Fibroblast of pulmonary artery (primary cell): ENCODE measurements around the gene ANKRD30A.
"Not testable (repeated sequence)": the region's sequence is repeated elsewhere in the genome, so short reads cannot be mapped to it uniquely, and the experiment has no call there.

Experiments
- DNase-seq: peaks from one replicate; pipeline ENCODE4 v3.0.0-alpha.2; 2010; ENCODE audit warnings: low read depth
- H3K4me3 ChIP-seq: replicated peaks from 2 replicates; pipeline ENCODE4 v1.5.1; 2011; ENCODE audit warnings: low read depth, mild to moderate bottlenecking, control low read depth, low read length, moderate library complexity
- TF ChIP-seq, protein P1 (sequence below): IDR thresholded peaks from 2 replicates; pipeline ENCODE4 v1.5.1; 2011; ENCODE audit warnings: mild to moderate bottlenecking, control low read depth, low read length, inconsistent platforms; ENCODE audit errors: missing control alignments

Gene ANKRD30A, protein sequence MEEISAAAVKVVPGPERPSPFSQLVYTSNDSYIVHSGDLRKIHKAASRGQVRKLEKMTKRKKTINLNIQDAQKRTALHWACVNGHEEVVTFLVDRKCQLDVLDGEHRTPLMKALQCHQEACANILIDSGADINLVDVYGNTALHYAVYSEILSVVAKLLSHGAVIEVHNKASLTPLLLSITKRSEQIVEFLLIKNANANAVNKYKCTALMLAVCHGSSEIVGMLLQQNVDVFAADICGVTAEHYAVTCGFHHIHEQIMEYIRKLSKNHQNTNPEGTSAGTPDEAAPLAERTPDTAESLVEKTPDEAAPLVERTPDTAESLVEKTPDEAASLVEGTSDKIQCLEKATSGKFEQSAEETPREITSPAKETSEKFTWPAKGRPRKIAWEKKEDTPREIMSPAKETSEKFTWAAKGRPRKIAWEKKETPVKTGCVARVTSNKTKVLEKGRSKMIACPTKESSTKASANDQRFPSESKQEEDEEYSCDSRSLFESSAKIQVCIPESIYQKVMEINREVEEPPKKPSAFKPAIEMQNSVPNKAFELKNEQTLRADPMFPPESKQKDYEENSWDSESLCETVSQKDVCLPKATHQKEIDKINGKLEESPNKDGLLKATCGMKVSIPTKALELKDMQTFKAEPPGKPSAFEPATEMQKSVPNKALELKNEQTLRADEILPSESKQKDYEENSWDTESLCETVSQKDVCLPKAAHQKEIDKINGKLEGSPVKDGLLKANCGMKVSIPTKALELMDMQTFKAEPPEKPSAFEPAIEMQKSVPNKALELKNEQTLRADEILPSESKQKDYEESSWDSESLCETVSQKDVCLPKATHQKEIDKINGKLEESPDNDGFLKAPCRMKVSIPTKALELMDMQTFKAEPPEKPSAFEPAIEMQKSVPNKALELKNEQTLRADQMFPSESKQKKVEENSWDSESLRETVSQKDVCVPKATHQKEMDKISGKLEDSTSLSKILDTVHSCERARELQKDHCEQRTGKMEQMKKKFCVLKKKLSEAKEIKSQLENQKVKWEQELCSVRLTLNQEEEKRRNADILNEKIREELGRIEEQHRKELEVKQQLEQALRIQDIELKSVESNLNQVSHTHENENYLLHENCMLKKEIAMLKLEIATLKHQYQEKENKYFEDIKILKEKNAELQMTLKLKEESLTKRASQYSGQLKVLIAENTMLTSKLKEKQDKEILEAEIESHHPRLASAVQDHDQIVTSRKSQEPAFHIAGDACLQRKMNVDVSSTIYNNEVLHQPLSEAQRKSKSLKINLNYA (N-terminal part only)

DNA sequence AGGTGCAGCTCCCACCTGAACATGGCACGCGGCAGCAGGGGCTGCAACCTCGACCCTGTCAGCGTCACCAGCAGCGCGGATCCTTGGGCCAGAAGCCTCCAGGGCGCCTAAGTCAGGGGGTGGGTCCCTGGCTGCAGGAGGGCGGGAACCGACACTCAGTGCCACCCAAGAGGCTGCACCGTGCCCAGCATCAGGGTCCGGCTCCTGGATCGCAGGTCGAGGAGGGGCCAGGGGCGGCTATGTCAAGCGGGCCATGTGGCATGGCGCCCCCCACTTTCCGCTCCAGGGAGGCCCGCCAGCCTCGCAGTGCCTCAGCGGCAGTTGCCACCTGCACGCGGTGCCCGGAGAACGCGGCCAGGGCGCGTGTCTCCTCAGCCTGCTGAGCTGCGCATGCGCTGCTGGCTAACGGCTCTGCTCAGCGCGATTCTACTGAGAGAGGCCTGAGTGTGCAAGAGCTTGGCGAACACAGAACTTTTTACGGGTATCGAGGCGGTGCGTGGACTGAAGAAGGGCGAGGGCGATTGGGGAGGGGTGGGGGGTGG is at the start of gene ANKRD30A:
Gene ANKRD30A (plus strand): TSS at position 408 of the 542 bp plus-strand sequence. CDS start 190 bp downstream, outside the sequence.
- H3K4me3 ChIP-seq, result no peak within 1 kb of the TSS
- no peak for DNase-seq
- TF ChIP-seq, protein P1, sequence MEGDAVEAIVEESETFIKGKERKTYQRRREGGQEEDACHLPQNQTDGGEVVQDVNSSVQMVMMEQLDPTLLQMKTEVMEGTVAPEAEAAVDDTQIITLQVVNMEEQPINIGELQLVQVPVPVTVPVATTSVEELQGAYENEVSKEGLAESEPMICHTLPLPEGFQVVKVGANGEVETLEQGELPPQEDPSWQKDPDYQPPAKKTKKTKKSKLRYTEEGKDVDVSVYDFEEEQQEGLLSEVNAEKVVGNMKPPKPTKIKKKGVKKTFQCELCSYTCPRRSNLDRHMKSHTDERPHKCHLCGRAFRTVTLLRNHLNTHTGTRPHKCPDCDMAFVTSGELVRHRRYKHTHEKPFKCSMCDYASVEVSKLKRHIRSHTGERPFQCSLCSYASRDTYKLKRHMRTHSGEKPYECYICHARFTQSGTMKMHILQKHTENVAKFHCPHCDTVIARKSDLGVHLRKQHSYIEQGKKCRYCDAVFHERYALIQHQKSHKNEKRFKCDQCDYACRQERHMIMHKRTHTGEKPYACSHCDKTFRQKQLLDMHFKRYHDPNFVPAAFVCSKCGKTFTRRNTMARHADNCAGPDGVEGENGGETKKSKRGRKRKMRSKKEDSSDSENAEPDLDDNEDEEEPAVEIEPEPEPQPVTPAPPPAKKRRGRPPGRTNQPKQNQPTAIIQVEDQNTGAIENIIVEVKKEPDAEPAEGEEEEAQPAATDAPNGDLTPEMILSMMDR, result no peak

DNA sequence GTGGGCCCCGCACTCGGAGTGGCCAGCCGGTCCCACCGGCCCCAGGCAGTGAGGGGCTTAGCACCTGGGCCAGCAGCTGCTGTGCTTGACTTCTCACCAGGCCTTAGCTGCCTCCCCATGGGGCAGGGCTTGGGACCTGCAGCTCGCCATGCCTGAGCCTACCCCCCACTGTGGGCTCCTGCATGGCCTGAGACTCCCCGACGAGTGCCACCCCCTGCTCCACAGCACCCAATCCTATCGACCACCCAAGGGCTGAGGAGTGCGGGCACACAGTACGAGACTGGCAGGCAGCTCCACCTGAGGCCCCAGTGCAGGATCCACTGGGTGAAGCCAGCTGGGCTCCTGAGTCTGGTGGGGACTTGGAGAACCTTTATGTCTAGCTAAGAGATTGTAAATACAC is 49.3 kb upstream of the ANKRD30A start:
- not testable (repeated sequence) for H3K4me3 ChIP-seq, DNase-seq

- no peak overlapping the region for H3K4me3 ChIP-seq
- no peak for DNase-seq
- TF ChIP-seq, protein P1, result no peak
Measured at GRCh38 chr10:37095792-37096573, 29.4 kb upstream of the ANKRD30A start.

- TF ChIP-seq, protein P1, result no peak
- DNase-seq, result no peak
- no peak overlapping the region for H3K4me3 ChIP-seq
Measured at GRCh38 chr10:37101261-37101660, 24.1 kb upstream of the ANKRD30A start.

GRCh38 chr10:37109000-37109399 is 16.4 kb upstream of the ANKRD30A start:
- H3K4me3 ChIP-seq, result no peak overlapping the region
- DNase-seq, result no peak
- TF ChIP-seq, protein P1, result no peak

GRCh38 chr10:37124532-37124931 is 866 bp upstream of the ANKRD30A start:
- TF ChIP-seq, protein P1, result no peak
- H3K4me3 ChIP-seq, result no peak overlapping the region
- DNase-seq, result no peak
